Astrocyte (in vitro differentiated cells and primary cell): Measurements from ENCODE around the gene ARHGEF3.

Experiments
- CTCF ChIP-seq: IDR thresholded peaks from 2 replicates; pipeline ENCODE4 v1.5.1; 2011; ENCODE audit warnings: low read depth, mild to moderate bottlenecking, inconsistent platforms, low read length, moderate library complexity; ENCODE audit not compliant: insufficient read depth
- EZH2 ChIP-seq: IDR thresholded peaks from 2 replicates; pipeline ENCODE4 v1.6.1; 2012; ENCODE audit warnings: mild to moderate bottlenecking, low read length, inconsistent platforms; ENCODE audit not compliant: insufficient read depth

GRCh38 chr3:56817646-56818045 lies 15.9 kb upstream of the ARHGEF3 start:
- TF ChIP-seq CTCF = no peak
- TF ChIP-seq EZH2 = no peak
